GM21381 (cell line): ENCODE measurements around the gene CTSH.
"Not testable (repeated sequence)": the region's sequence is repeated elsewhere in the genome, so short reads cannot be mapped to it uniquely, and the experiment has no call there.

ENCODE experiments used
- ATAC-seq: cut with Tn5 transposase; IDR thresholded peaks from one replicate; pipeline ENCODE4 v1.9.1; 2021; ENCODE audit warnings: mild to moderate bottlenecking, moderate library complexity; ENCODE audit not compliant: unreplicated experiment

CTSH gene

GRCh38 chr15:78923480-78924360 is 21.1 kb downstream of the CTSH start:
- no peak for ATAC-seq

- no peak for ATAC-seq
Measured at GRCh38 chr15:78923015-78923414, 21.8 kb downstream of the CTSH start.

- ATAC-seq: no peak
Measured at GRCh38 chr15:78922527-78922926, 22.3 kb downstream of the CTSH start.

DNA sequence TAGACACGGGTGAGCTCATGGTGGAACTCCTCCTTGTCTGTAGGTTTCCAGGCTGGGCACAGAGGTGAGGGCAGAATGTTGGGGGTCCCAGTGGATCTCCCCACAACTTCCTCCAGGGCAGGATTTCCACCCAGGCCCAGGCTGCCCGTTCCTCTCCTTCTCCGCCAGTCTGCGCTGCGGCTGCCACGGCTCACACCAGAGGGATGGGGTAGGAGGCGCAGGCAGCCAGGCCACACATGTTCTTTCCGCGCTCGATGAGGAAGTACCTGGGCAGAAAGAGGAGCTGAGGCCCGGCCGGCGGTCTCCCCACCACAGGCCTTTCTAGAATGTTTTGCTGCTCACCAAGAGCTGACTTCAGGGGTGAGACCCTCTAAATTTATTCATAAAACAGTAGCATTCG is 22.9 kb downstream of the CTSH start:
- ATAC-seq: no peak

DNA sequence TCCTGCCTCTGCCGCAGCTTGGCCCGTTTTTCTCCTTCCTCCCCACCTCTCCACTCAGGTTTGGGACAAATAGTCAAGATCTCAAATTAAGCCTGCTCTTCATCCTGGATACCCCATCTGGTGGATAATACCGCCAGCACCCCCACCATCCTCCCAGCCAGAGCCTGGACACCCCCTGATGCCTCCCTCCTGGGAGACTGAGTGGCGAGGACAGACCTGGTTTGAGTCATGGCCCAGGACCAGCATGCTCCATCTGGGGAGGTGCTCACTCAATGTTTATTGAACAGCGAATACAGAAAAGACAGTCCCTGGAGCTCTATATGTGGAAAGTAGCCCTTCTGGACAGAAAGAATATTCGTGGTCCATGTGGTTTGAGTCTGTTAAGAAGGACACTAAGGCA is 23.3 kb downstream of the CTSH start:
- ATAC-seq: no peak

- no peak for ATAC-seq
Measured at GRCh38 chr15:78917888-78918287, 27.0 kb downstream of the CTSH start.

DNA sequence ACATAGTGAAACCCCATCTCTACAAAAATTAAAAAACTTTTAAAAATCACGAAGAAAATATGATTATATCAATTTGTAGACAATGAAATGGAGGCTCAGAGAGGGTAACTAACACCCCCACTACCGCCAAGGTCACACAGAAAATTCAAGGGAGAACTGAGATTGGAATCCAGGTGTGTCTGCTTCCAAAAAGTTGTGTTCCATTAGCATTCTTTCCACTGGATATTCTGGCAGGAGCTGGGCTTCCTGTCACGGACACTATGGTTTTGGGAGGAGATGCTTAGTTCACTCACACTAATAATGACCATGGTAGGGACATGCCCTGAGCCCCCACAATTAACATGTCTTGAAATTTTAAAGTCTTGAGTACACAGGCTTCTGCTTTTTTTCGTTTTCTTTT is 28.8 kb downstream of the CTSH start:
- ATAC-seq: no peak

DNA sequence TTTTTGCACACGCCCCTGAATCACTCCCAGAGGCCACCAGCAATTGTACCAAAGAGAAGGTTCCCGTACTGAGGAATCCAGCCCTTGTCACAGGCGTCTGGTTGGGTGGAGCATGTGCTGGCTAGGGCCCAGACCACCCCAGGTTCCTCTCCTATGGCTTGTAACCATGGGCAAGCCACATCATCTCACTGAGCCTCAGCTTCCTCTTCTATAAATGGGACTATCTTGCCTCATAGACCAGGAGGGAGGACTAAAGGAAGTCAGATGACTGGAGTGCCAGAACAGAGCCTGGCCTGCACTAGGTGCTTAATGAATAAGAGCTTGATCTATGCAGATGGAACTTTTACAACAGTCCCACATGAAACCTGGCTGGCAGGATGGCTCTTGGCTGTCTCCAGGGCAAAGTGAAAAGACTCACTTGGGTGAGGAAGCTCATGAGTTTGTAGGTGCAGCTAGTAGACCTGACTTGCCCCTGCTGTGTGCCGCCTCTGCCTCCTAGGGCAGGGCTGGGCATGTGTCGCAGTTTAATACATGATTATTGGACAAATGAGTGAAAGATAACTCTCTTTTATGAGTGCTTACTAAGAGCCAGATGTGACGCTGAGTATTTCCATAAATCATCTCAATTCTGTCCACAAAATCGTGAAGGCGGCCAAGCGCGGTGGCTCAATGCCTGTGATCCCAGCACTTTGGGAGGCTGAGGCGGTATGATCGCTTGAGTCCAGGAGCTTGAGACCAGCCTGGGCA is 29.3 kb downstream of the CTSH start:
- ATAC-seq: no peak

DNA sequence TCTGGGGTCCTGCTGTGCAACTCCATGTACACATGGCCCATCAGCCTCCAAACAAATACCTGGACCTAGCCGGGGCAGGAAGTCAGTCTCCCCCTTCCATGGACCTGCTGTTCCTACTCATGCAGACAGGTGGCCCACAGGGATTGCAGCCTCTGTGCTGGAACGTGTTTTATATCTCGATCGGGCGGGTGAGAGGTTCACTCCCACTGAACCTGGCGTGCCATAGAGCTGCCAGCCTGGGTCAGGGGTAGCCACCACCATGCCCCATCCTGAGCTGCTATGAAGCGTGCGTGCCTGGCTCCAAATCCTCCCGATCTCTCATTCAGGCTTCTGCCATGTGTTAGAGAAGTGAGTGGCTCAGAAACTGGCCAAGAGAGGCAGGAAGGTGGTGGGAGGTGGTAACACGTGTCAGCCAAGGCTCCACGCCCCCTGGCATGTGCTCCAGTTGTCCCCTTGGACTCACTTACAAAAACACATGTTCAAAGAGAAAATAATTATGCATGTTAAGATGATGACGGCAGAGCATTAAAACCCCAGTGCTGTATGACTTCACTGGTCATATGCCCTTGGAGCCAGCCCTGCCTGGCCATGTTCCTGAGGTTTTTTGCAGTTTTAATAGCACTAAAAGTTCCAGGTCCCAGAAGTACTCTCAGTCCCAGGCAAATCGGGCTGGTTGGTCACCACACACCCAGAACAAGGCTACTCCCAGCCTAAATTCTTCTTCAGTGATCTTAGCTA is 30.6 kb downstream of the CTSH start:
- no peak for ATAC-seq

DNA sequence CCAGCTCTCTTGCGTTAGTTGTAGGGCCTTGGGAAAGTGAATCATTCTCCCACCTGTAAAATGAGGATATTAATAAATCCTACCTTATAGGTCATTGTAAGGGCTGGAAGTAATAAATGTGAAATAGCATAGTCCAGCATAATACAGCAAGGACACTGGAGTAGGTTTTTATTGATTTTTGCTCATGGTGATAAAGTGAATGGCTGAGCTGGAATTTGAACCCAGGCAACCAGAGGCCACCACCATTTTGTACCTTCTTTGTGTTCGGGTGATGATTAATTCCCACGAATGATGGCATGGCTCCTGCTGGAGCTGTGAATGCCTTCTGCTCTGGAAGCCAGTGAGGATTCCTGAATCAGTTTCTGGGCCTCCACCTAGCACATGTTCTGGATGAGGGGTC is 31.8 kb downstream of the CTSH start:
- no peak for ATAC-seq

GRCh38 chr15:78912316-78912715 is 32.5 kb downstream of the CTSH start:
- no peak for ATAC-seq

DNA sequence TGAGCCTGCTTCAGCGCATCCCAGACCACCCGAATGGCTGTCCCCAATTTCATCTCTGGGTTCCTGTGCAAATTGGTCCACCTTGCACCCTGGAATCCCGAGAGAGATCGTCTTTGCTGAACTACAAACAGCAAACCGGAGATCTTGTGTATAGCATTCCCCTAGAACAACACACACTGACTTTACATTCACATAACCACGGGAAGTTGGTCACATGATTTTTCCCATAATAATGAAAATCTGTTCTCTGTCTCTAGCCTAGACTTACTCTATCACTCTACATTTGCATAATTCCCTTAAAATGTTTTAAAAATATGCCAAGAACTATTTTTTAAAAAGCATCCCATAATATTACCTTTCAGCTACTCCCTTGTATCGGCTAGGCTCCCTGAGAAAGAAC is 34.6 kb downstream of the CTSH start:
- no peak for ATAC-seq

DNA sequence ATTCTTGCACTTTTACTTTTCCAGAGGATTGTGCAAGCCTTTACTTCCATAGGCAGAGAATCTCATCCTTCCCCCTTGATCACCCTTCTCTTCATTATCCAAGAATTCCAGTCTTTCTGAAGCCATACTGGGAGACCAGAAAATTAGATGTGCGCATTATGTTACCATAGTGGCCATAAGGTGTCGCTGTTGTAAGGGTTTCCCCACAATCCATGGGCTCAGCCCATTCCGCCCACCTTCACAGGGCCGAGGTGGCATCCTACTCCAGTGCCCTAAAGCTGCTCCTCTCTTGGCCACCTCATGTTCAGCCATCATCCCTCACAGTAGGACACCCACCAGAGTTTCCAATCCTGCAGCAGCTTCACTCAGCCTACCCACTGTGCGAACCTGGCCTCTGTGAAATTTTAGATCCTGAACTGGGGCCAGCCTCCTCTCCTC is 35.0 kb downstream of the CTSH start:
- no peak for ATAC-seq

GRCh38 chr15:78909160-78909695 is 35.6 kb downstream of the CTSH start:
- no peak for ATAC-seq

- ATAC-seq: no peak
Measured at GRCh38 chr15:78907577-78907976, 37.3 kb downstream of the CTSH start.

DNA sequence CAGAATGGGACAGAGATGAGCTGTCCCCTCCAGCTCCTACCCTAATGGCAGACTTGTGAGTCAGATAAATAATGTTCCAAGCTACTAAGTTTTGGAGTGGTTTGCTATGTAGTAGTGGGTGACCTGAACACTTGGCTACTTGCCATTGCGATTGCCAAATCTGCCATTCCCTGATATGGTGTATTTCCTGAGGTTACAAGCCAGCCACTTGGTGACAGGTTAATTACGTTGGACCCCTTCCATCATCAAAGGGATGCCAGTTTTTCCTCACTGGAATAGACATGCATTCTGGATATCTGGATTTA is 38.6 kb downstream of the CTSH start:
- no peak for ATAC-seq

DNA sequence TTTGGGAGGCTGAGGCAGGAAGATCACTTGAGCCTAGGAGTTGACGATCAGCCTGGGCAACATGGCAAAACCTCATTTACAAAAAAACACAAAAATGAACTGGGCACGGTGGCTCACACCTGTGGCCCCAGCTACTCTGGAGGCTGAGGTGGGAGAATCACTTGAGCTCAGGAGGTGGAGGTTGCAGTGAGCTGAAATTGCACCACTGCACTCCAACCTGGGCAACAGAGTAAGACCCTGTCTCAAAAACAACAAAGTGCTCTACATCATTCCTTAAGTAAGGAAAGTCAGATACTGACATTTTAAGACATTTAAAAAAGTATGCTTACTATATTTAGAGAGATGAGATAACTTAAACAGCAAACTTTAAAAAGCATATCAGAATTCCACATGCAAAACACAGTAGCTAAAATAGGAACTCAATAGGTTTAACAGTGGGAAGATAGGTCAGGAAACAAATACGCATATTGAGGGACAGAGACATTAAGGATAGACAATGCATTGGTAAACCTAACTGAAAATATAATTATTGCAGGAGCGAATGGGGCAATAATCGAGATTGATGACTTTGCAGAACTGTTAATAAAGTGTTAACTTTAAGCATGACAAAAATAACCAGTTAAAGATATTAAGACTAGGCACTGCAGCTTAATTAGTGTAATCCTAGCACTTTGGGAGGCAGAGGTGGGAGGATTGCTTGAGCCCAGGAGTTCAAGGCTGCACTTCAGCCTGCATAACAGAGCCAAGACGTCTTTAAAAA is 40.1 kb downstream of the CTSH start:
- ATAC-seq: no peak

- ATAC-seq: not testable (repeated sequence)
Measured at GRCh38 chr15:78902281-78903032, 42.4 kb downstream of the CTSH start.

DNA sequence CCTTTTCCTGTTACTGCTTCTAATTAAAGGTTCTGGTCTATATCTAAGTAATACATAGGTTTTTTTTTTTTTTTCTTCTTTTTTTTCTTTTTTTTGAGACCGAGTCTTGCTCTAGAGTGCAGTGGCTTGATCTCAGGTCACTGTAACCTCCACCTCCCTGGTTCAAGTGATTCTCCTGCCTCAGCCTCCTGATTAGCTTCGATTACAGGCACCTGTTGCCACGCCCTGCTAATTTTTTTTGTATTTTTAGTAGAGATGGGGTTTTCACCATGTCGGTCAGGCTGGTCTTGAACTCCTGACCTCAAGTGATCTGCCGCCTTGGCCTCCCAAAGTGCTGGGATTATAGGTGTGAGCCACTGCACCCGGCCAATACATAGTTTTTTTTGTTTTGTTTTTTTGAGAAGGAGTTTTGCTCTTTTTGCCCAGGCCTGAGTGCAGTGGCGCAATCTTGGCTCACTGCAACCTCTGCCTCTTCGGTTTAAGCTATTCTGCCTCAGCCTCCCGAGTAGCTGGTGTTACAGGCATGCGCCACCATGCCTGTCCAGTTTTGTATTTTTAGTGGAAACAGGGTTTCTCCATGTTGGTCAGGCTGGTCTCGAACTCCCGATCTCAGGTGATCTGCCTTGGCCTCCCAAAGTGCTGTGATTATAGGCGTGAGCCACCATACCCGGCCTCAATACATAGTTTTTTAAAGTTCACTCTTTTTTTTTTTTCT is 43.9 kb downstream of the CTSH start:
- not testable (repeated sequence) for ATAC-seq
